PC-9 (cell line): ENCODE data around the gene RBM4.

ENCODE experiments used
- EZH2 ChIP-seq: fragments of 200-600 bp; sonication (generic); IDR thresholded peaks from 2 replicates; pipeline ENCODE4 v1.8.0; 2017; ENCODE audit warnings: antibody characterized with exemption, low read depth
- TF ChIP-seq, protein P1 (sequence below): fragments of 200-600 bp; sonication (generic); conservative IDR thresholded peaks from 2 replicates; pipeline ENCODE4 v1.6.1; 2017; ENCODE audit warnings: mixed run types, antibody characterized with exemption, mild to moderate bottlenecking, moderate library complexity

DNA sequence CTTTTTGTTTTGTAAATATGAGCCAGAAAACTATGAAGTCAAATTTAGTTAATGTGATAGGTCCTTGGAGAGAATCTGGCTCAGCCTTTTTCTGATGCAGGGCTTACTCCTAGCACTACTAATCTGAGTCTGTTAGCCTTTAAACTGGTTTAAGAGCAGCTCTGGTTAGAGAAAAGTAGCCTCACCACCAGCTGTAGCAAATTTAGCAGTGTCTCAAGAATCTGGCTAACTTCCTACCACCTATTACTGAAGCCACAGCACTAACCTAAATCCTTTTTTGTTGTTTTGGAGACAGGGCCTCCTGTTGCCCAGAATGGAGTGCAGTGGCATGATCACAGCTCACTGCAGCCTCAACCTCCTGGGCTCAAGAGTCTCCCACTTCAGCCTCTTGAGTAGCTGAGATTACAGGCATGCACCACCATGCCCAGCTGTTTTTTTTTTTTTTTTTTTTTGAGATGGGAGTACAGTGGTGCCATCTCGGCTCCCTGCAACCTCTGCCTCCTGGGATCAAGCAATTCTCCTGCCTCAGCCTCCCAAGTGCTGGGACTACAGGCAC is 25.3 kb downstream of the RBM4 start:
- TF ChIP-seq, protein P1, sequence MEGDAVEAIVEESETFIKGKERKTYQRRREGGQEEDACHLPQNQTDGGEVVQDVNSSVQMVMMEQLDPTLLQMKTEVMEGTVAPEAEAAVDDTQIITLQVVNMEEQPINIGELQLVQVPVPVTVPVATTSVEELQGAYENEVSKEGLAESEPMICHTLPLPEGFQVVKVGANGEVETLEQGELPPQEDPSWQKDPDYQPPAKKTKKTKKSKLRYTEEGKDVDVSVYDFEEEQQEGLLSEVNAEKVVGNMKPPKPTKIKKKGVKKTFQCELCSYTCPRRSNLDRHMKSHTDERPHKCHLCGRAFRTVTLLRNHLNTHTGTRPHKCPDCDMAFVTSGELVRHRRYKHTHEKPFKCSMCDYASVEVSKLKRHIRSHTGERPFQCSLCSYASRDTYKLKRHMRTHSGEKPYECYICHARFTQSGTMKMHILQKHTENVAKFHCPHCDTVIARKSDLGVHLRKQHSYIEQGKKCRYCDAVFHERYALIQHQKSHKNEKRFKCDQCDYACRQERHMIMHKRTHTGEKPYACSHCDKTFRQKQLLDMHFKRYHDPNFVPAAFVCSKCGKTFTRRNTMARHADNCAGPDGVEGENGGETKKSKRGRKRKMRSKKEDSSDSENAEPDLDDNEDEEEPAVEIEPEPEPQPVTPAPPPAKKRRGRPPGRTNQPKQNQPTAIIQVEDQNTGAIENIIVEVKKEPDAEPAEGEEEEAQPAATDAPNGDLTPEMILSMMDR = no peak
- no peak for TF ChIP-seq EZH2
